HG02840 (cell line): Measurements from ENCODE around the gene XYLT2.

ENCODE experiments used
- ATAC-seq: cut with Tn5 transposase; IDR thresholded peaks from one replicate; pipeline ENCODE4 v1.9.1; 2021; ENCODE audit warnings: mild to moderate bottlenecking, moderate library complexity, moderate number of reproducible peaks; ENCODE audit not compliant: unreplicated experiment, low FRiP score

XYLT2 gene

GRCh38 chr17:50361561-50362480 is 15.9 kb downstream of the XYLT2 start:
- no peak for ATAC-seq

GRCh38 chr17:50362661-50363060 is 16.7 kb downstream of the XYLT2 start:
- no peak for ATAC-seq

- ATAC-seq: no peak
These were observed 17.5 kb downstream of the XYLT2 start for GRCh38 chr17:50363217-50364060.

GRCh38 chr17:50364061-50364458 is 18.1 kb downstream of the XYLT2 start:
- no peak for ATAC-seq

GRCh38 chr17:50364715-50365114 is 18.8 kb downstream of the XYLT2 start:
- ATAC-seq: no peak

GRCh38 chr17:50365165-50365564 is 19.2 kb downstream of the XYLT2 start:
- no peak for ATAC-seq

GRCh38 chr17:50365649-50366393 is 19.9 kb downstream of the XYLT2 start:
- ATAC-seq: no peak

GRCh38 chr17:50367401-50367800 is 21.5 kb downstream of the XYLT2 start:
- ATAC-seq: no peak

GRCh38 chr17:50370052-50370451 is 24.1 kb downstream of the XYLT2 start:
- no peak for ATAC-seq

- no peak for ATAC-seq
These were observed 25.6 kb downstream of the XYLT2 start for GRCh38 chr17:50371526-50371925.

GRCh38 chr17:50372222-50372757 is 26.4 kb downstream of the XYLT2 start:
- no peak for ATAC-seq

GRCh38 chr17:50372758-50373556 is 27.0 kb downstream of the XYLT2 start, which contains the start of the genes EME1 and MRPL27:
TSS of gene EME1 (plus strand) at chr17:50373229. CDS start at chr17:50375209, 1,980 bp downstream.
TSS of gene MRPL27 (minus strand) at chr17:50373184. CDS start at chr17:50373170, 14 bp downstream.
- peak; percentile 86 for ATAC-seq

GRCh38 chr17:50373705-50374104 is 27.8 kb downstream of the XYLT2 start:
- no peak for ATAC-seq

- ATAC-seq: no peak
These were observed 30.1 kb downstream of the XYLT2 start for GRCh38 chr17:50375858-50376538.

- no peak for ATAC-seq
These were observed 33.6 kb downstream of the XYLT2 start for GRCh38 chr17:50379351-50380132.

- ATAC-seq: no peak
These were observed 34.7 kb downstream of the XYLT2 start for GRCh38 chr17:50380369-50381259.

GRCh38 chr17:50381260-50381815 is 35.4 kb downstream of the XYLT2 start:
- ATAC-seq: no peak
